Measurements from ENCODE around the gene DMRTC2. TPM values are rescaled to one million over a fixed set of nuclear protein-coding genes. Genes with fewer than 3 reads are reported as not detected.
A peak's percentile ranks its signal among the peaks of the same experiment; 100 is the strongest.

The DMRTC2 gene
- total and polyA plus RNA-seq, 2 of the 13 experiments (the other 11 are each of a cell fraction or from before 2014, with no cell fraction given): not detected

- TF ChIP-seq ZFAT (CRISPR knock-in tag; conservative IDR thresholded peaks at IDR 0.05): no peak
- no peak for TF ChIP-seq HOMEZ (CRISPR knock-in tag; IDR thresholded peaks at IDR 0.05; ENCODE audit: low read depth)
- TF ChIP-seq ZBTB7B (CRISPR knock-in tag; IDR thresholded peaks at IDR 0.05): no peak
- TF ChIP-seq ZNF784 (CRISPR knock-in tag; IDR thresholded peaks at IDR 0.05; ENCODE audit: borderline replicate concordance): 0 out of 2 replicates have a peak, but pooled peaks have one; percentile 6
- no peak for TF ChIP-seq ZBTB43 (CRISPR knock-in tag; conservative IDR thresholded peaks at IDR 0.05)
- no peak for TF ChIP-seq EZH2 (conservative IDR thresholded peaks at IDR 0.05; ENCODE audit: low read depth, low read length)
- TF ChIP-seq TP53 (CRISPR knock-in tag; conservative IDR thresholded peaks at IDR 0.05): peak; percentile 89
- TF ChIP-seq ZSCAN22 (CRISPR knock-in tag; IDR thresholded peaks at IDR 0.05): 0 out of 2 replicates have a peak, but pooled peaks have one; percentile 17
- TF ChIP-seq BCL6 (CRISPR knock-in tag; IDR thresholded peaks at IDR 0.05): no peak
- no peak for TF ChIP-seq ZBTB37 (CRISPR knock-in tag; IDR thresholded peaks at IDR 0.05)
- no peak for TF ChIP-seq HOXA3 (CRISPR knock-in tag; IDR thresholded peaks at IDR 0.05)
- no peak; the same call in 1 of the 2 replicates for TF ChIP-seq ZNF670 (CRISPR knock-in tag; IDR thresholded peaks at IDR 0.05; ENCODE audit: borderline replicate concordance)
- TF ChIP-seq ZFYVE20 (CRISPR knock-in tag; IDR thresholded peaks at IDR 0.05; ENCODE audit: borderline replicate concordance, low read depth): no peak
- peak; percentile 64 for TF ChIP-seq RBFOX2 (IDR thresholded peaks at IDR 0.05; ENCODE audit: low read depth, low read length)
- TF ChIP-seq ZNF891 (CRISPR knock-in tag; IDR thresholded peaks at IDR 0.05): no peak
- no peak for TF ChIP-seq RFXAP (CRISPR knock-in tag; IDR thresholded peaks at IDR 0.05; ENCODE audit: borderline replicate concordance)
- no peak for TF ChIP-seq XRCC5 (optimal IDR thresholded peaks at IDR 0.05; ENCODE audit: low read length)
- peak in 1 of 2 experiments; percentile 6; a peak in 1 of 4 replicates for TF ChIP-seq POLR2A (IDR thresholded peaks at IDR 0.05; ENCODE audit: insufficient read depth in 1 of 2, low read depth in 2 of 2, low read length in 2 of 2)
- TF ChIP-seq ZNF446 (CRISPR knock-in tag; IDR thresholded peaks at IDR 0.05): no peak
- TF ChIP-seq ZNF501 (CRISPR knock-in tag; IDR thresholded peaks at IDR 0.05): peak; percentile 21; the same call in 1 of the 2 replicates
- TF ChIP-seq SP140L (CRISPR knock-in tag; IDR thresholded peaks at IDR 0.05; ENCODE audit: borderline replicate concordance): no peak
- no peak for TF ChIP-seq CTCF (CRISPR knock-in tag; IDR thresholded peaks at IDR 0.05)
- TF ChIP-seq SMYD3 (CRISPR knock-in tag; IDR thresholded peaks at IDR 0.05): no peak
These were observed 15.7 kb downstream of the DMRTC2 start (continued) for GRCh38 chr19:41860419-41861115.
